ENCODE data around the gene FOXO3.

FOXO3 gene

GRCh38 chr6:108733051-108733450 lies 172.3 kb downstream of the FOXO3 start:
- no peak for DNase-seq (ENCODE audit: low read depth)

GRCh38 chr6:108733706-108734265 lies 173.1 kb downstream of the FOXO3 start:
- no peak for TF ChIP-seq CTCF (IDR thresholded peaks at IDR 0.05; ENCODE audit: control insufficient read depth, insufficient read depth, low read depth, low read length, missing control alignments)
- no peak overlapping the region for H3K4me3 ChIP-seq (ENCODE audit: control insufficient read depth, low read depth, low read length)
- DNase-seq (ENCODE audit: low read depth): no peak

More at GRCh38 chr6:108733051-108733450, 172.3 kb downstream of the FOXO3 start:
- H3K4me3 ChIP-seq (ENCODE audit: control insufficient read depth, low read depth, low read length): no peak overlapping the region
- TF ChIP-seq CTCF (IDR thresholded peaks at IDR 0.05; ENCODE audit: control insufficient read depth, insufficient read depth, low read depth, low read length, missing control alignments): no peak

All from AG09309 (cell line).